Stimulated activated CD4-positive, alpha-beta T cell treated with anti-CD3 and anti-CD28 coated beads, Interleukin-12 subunit alpha, Interleukin-12 subunit beta, amount 100 ng/mL, for 4 hours (primary cell): Measurements from ENCODE around the gene MIP.
"Not testable (repeated sequence)": the region's sequence is repeated elsewhere in the genome, so short reads cannot be mapped to it uniquely, and the experiment has no call there.

Experiments
- DNase-seq: peaks from one replicate; pipeline ENCODE4 v3.0.0-alpha.2; 2020

Gene MIP

GRCh38 chr12:56454557-56454956 is at the start of gene MIP:
TSS of gene MIP (minus strand) at chr12:56454657. CDS start at chr12:56454613, 44 bp downstream.
- no peak for DNase-seq

- DNase-seq: not testable (repeated sequence)
Measured at GRCh38 chr12:56499879-56500278, 45.4 kb upstream of the MIP start.

- DNase-seq: not testable (repeated sequence)
Measured at GRCh38 chr12:56499452-56499851, 45.0 kb upstream of the MIP start.

DNA sequence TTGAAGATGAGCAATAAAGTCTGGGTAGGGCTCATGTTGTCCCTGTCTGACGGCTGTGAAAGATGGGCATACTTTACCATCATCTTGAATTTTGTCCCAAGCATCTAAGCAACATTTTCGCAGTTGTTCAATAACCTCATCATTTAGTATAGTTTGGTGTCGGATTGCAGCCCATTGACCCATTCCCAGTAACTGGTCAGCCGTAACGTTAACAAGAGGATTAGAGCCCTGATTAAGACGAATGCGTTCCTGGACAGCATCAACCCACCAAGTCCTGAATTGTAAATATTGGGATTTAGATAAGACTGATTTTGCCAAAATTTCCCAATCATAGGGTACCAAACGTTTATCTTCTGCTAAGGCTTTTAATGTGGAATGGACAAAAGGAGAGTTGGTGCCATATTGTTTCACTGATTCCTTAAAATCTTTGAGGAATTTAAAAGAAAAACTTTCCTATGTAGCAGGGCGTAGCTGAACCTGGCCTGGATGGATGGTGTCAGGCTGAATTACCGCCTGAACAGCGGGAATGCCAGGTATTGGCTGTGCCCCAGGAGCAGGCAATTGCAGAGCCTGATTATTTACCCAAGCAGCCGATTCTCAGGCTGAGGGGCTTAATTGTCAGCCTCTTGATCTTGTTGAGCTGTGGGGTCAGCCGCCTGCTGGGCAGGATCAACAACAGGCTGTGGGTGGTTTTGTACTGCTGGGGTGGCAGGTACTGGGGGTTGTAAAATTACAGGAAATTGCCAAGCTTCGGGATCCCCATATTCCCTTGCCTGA is 43.9 kb upstream of the MIP start:
- DNase-seq: not testable (repeated sequence)

DNA sequence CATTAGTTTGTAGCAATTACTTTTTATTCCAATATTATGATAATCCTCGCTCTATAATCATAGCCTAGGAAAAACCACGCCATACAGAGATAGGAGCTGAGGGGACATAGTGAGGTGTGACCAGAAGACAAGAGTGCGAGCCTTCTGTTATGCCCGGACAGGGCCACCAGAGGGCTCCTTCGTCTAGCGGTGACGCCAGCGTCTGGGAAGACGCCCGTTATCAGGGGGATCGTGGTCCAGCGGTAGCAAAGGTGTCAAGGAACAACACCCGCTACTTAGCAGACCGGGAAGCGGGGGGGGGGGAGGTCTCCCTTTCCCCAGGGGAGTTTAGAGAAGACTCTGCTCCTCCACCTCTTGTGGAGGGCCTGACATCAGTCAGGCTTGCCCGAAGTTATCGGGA is 42.2 kb upstream of the MIP start:
- DNase-seq: peak; percentile 59

DNA sequence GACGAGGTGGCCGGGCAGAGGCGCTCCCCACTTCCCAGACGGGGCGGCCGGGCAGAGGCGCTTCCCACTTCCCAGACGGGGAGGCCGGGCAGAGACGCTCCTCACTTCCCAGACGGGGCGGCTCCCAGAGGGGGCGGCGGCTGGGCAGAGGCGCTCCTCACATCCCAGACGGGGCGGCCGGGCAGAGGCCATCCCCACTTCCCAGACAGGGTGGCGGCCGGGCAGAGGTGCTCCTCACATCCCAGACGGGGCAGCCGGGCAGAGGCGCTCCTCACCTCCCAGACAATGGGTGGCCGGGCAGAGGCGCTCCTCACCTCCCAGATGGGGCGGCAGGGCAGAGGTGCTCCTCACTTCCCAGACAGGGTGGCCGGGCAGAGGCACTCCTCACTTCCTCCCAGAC is 40.0 kb upstream of the MIP start:
- DNase-seq: not testable (repeated sequence)

GRCh38 chr12:56494106-56494415 is 39.6 kb upstream of the MIP start:
- DNase-seq: not testable (repeated sequence)

- not testable (repeated sequence) for DNase-seq
Measured at GRCh38 chr12:56493409-56494105, 39.1 kb upstream of the MIP start.

DNA sequence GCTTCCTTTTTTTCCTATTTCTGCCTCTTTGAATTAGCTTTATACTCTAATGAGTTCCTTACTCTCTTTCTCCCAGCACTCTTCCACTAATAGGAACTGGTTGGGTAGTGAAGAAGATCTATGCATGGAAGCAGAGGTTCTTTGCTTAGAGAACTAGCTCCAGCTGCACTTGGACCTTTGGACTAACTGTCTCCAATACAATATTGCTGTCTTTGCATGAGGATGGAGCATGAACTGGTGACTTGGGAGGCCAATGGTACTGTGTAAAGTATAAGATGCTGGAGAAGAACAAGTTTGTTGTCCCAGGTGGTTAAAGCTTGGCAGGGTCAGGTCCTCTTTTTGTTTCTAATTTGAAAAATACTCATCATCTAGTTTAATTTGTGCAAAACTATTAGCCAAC is 35.9 kb upstream of the MIP start:
- DNase-seq: no peak

DNA sequence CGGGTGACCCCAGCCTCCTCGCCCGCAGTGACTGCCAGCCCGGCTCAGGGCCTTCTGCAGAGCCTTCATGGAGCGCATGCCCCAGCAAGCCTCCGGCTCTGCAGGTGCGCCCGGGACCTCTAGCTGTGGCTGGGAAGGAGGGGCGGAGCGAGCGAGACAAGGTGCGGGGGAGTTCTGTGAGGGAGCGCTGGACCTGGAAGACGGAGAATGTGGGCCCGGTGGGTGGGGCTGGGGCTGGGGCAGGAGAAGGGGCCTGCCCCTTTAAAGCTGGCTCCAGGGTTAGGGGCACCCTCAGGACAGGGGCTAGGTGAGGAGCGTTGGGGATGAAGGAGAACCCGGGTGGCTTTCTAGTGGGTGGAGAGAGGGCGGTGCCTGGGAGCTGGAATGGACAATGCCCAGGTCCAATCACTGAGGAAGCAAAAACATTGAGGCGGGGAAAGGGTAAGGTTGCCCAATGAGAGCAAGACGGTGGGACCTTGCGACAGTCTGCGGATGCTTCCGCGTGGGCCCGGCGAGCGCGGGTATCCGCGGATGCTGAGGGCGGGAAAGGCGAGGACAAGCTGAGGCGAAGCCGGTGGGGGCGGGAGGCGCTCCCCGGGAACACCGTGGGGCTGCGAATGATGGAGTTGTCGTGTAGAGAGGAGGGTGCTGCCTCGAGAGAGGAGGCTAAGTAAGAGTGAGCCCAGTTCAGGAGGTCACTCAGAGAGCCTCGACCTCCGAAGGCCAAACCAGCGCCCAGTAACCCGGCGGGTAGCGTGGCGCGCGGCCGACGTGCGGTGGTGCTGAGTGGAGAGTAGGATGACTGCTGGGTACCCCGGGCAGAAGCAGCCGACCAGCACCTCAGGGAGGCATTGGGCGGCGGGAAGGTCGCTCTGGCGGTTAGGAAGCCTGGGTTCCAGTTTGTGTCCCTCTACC is 33.8 kb upstream of the MIP start, which contains the start of gene GLS2:
Gene GLS2, minus strand, starts transcription at position 121 of the 915 bp plus-strand sequence. Its CDS starts 43 bp downstream, at position 78.
- DNase-seq: peak; percentile 60

DNA sequence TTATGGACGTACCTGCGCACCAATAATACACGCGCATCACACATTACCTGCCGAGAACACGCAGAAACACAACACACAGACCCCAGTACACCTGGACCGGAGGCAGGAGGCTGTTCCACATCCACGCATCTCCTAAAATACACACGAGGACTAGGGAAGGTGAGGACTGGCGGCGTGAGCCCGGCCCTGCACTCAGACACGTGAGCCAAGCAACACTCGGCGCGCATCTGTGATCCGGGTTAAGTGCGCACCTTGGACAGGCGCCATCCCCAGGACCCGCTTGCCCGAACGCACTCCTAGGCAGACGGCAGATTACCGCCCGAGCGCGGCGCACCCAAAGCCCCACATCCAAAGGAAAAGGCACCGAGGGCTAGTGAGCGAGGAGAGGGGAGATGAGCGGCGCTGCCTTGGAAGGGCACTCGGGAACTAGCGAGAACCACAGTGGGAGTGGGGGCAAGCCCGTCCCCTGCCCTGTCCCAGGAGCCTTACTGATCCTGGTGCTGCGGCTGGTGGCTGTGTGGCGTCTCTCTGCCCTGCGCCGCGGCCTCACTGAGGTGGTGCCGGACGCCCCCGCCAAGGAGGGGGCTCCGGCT is 33.1 kb upstream of the MIP start:
- DNase-seq: peak; percentile 23

GRCh38 chr12:56486694-56487093 is 32.2 kb upstream of the MIP start:
- no peak for DNase-seq

DNA sequence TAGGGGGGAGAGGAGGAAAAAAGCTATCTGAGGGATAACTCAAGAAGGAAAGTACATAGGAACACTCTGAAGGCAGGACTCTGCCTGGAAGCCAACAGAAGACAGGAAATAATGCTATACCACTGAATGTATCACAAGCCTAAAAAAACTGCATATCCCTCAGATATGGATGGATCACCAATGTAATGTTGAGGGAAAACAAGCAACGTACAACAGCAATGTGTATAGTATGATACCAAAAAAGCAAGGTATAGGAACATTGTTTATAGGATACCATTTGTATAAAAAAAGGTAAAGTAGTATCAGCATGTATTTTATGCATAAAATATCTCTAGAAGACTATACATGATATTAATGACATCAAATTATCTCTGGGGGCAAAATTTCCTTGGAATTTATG is 30.1 kb upstream of the MIP start:
- no peak for DNase-seq

- DNase-seq: no peak
Measured at GRCh38 chr12:56479625-56480024, 25.2 kb upstream of the MIP start.

GRCh38 chr12:56477521-56478225 is 23.2 kb upstream of the MIP start:
- DNase-seq: no peak

GRCh38 chr12:56476972-56477432 is 22.5 kb upstream of the MIP start:
- no peak for DNase-seq

GRCh38 chr12:56476143-56476542 is 21.7 kb upstream of the MIP start:
- DNase-seq: no peak

DNA sequence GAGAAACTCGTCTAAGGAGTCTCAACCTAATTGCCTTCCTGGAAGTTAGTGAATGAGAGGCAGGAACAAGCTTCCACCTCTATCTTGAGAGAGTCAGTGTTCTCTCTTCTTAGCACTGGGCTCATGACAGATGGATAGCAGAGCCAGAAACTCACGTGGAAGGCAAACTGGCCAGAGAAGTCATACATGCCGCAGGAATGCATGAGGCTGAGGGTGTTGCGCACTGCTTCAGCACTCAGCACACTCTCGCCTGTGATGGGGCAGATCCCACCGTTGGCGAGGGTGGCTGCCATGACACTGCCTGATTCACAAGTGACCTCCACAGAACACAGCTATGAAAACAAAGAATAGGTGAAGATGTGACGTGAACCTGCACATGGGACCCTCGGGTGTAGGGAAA is 19.9 kb upstream of the MIP start:
- no peak for DNase-seq

DNA sequence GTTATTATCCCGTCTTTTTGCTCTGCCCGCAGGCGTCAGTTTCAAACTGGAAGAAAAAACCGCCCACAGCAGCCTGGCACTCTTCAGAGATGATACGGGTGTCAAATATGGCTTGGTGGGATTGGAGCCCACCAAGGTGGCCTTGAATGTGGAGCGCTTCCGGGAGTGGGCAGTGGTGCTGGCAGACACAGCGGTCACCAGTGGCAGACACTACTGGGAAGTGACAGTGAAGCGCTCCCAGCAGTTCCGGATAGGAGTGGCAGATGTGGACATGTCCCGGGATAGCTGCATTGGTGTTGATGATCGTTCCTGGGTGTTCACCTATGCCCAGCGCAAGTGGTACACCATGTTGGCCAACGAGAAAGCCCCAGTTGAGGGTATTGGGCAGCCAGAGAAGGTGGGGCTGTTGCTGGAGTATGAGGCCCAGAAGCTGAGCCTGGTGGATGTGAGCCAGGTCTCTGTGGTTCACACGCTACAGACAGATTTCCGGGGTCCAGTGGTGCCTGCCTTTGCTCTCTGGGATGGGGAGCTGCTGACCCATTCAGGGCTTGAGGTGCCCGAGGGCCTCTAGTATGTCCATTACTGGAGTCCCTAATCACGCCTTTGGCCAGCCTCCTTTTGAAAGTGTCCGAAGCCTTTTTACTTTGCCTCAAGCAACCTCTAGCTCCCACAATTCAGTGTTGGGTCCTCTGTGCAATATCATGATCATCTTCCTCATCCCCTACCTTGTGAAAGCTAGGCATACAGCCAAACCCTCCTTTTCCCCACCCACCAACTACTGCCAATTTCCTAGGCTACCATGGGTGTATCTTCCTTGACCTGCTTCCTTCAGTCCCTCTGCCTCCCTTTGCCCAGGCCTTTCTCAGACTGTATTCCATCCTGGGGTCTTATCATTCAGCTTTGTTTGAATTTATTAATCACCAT is 14.8 kb upstream of the MIP start:
- no peak for DNase-seq

DNA sequence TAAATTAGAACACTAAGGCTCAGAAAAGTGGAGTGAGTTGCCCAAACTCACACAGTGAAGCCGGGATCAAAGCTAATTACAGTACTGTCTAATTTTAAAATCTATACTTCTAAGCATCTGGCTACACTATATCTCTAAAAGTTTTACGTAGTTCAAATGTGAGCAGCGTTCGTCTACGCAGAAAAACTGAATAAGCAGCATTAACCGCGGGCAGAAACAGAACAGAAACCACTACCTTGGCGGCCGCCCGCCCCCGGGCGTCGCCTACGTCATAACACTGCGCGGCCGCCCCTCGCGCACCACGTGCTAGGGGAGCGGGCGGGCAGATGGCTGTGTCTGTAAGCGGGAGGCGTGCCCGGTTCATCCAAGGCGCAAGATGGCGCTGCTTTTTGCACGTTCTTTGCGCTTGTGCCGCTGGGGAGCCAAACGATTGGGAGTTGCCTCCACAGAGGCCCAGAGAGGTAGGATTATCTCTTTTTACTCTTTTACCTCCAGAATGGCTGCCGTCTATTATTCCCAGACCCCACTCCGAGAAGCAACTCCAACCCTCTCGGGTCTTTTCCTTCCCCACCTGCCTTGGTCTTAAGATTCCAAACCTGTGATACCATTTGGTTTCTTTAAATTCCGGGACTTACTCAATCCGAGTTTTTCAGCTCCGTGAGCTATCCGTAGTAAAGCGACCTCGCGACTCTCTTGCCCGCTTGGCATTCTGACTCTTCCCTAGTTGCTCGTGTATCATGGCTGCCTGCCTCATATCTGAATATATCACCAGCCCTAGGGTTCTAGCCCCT is 14.0 kb upstream of the MIP start, which contains the start of gene SPRYD4:
Gene SPRYD4, plus strand, starts transcription at position 363 of the 791 bp plus-strand sequence. Its CDS starts 14 bp downstream, at position 377.
- DNase-seq: peak; percentile 91
